HEK293 (cell line): Measurements from ENCODE around the gene TANGO2.

Source experiments
- GLI2 ChIP-seq: fragments of 450-650 bp; formaldehyde crosslinking; IDR thresholded peaks from 2 replicates; pipeline ENCODE4; 2017; ENCODE audit warnings: missing biosample characterization, missing genetic modification characterization, low read depth, borderline replicate concordance
- GLIS2 ChIP-seq: fragments of 450-650 bp; formaldehyde crosslinking; IDR thresholded peaks from 2 replicates; pipeline ENCODE4 v1.5.1; 2016; ENCODE audit warnings: missing biosample characterization, missing genetic modification characterization
- KLF1 ChIP-seq: fragments of 450-650 bp; formaldehyde crosslinking; IDR thresholded peaks from 2 replicates; pipeline ENCODE4 v1.5.1; 2016; ENCODE audit warnings: missing biosample characterization, missing genetic modification characterization
- PATZ1 ChIP-seq: fragments of 450-650 bp; formaldehyde crosslinking; IDR thresholded peaks from 2 replicates; pipeline ENCODE4 v1.5.1; 2016; ENCODE audit warnings: missing biosample characterization, missing genetic modification characterization
- YY2 ChIP-seq: fragments of 450-650 bp; formaldehyde crosslinking; IDR thresholded peaks from 2 replicates; pipeline ENCODE4 v1.5.1; 2016; ENCODE audit warnings: missing biosample characterization, missing genetic modification characterization
- ZBTB1 ChIP-seq: fragments of 450-650 bp; formaldehyde crosslinking; IDR thresholded peaks from 2 replicates; pipeline ENCODE4 v1.5.1; 2016; ENCODE audit warnings: missing biosample characterization, missing genetic modification characterization
- ZBTB20 ChIP-seq: fragments of 450-650 bp; formaldehyde crosslinking; IDR thresholded peaks from 2 replicates; pipeline ENCODE4 v1.5.1; 2016; ENCODE audit warnings: missing biosample characterization, missing genetic modification characterization
- ZFHX2 ChIP-seq: fragments of 450-650 bp; formaldehyde crosslinking; conservative IDR thresholded peaks from 2 replicates; pipeline ENCODE4 v1.5.1; 2016; ENCODE audit warnings: missing biosample characterization, missing genetic modification characterization
- ZNF114 ChIP-seq: fragments of 450-650 bp; formaldehyde crosslinking; IDR thresholded peaks from 2 replicates; pipeline ENCODE4 v1.5.0; 2017; ENCODE audit warnings: missing biosample characterization, missing genetic modification characterization
- ZNF211 ChIP-seq: fragments of 450-650 bp; formaldehyde crosslinking; IDR thresholded peaks from 2 replicates; pipeline ENCODE4 v1.5.1; 2016; ENCODE audit warnings: low read depth, missing biosample characterization, missing genetic modification characterization
- ZNF23 ChIP-seq: fragments of 450-650 bp; formaldehyde crosslinking; IDR thresholded peaks from 2 replicates; pipeline ENCODE4 v1.5.1; 2016; ENCODE audit warnings: missing biosample characterization, missing genetic modification characterization, borderline replicate concordance
- ZNF280D ChIP-seq: fragments of 450-650 bp; formaldehyde crosslinking; IDR thresholded peaks from 2 replicates; pipeline ENCODE4 v1.5.1; 2016; ENCODE audit warnings: missing biosample characterization, missing genetic modification characterization
- ZNF311 ChIP-seq: fragments of 450-650 bp; formaldehyde crosslinking; IDR thresholded peaks from 2 replicates; pipeline ENCODE4 v1.5.1; 2017; ENCODE audit warnings: missing biosample characterization, missing genetic modification characterization, borderline replicate concordance
- ZNF335 ChIP-seq: fragments of 450-650 bp; formaldehyde crosslinking; conservative IDR thresholded peaks from 2 replicates; pipeline ENCODE4 v1.5.1; 2016; ENCODE audit warnings: missing biosample characterization, missing genetic modification characterization
- ZNF362 ChIP-seq: fragments of 450-650 bp; formaldehyde crosslinking; IDR thresholded peaks from 2 replicates; pipeline ENCODE4 v1.5.1; 2016; ENCODE audit warnings: missing biosample characterization, missing genetic modification characterization
- ZNF37A ChIP-seq: fragments of 450-650 bp; IDR thresholded peaks from 2 replicates; pipeline ENCODE4 v1.5.1; 2018; ENCODE audit warnings: missing biosample characterization, missing genetic modification characterization
- ZNF423 ChIP-seq: fragments of 450-650 bp; formaldehyde crosslinking; IDR thresholded peaks from 2 replicates; pipeline ENCODE4 v1.5.1; 2016; ENCODE audit warnings: missing biosample characterization, missing genetic modification characterization
- ZNF600 ChIP-seq: fragments of 450-650 bp; formaldehyde crosslinking; IDR thresholded peaks from 2 replicates; pipeline ENCODE4 v1.5.1; 2016; ENCODE audit warnings: missing biosample characterization, missing genetic modification characterization
- ZNF621 ChIP-seq: fragments of 450-650 bp; formaldehyde crosslinking; IDR thresholded peaks from 2 replicates; pipeline ENCODE4 v1.5.1; 2017; ENCODE audit warnings: missing biosample characterization, missing genetic modification characterization
- ZNF654 ChIP-seq: fragments of 450-650 bp; formaldehyde crosslinking; IDR thresholded peaks from 2 replicates; pipeline ENCODE4 v1.5.1; 2016; ENCODE audit warnings: low read depth, missing biosample characterization, missing genetic modification characterization
- ZNF704 ChIP-seq: fragments of 450-650 bp; formaldehyde crosslinking; IDR thresholded peaks from 2 replicates; pipeline ENCODE4 v1.5.1; 2016; ENCODE audit warnings: missing biosample characterization, missing genetic modification characterization
- ZNF837 ChIP-seq: fragments of 450-650 bp; formaldehyde crosslinking; IDR thresholded peaks from 2 replicates; pipeline ENCODE4 v1.5.1; 2016; ENCODE audit warnings: missing biosample characterization, missing genetic modification characterization
- ZSCAN30 ChIP-seq: fragments of 450-650 bp; IDR thresholded peaks from 2 replicates; pipeline ENCODE4 v1.5.1; 2018; ENCODE audit warnings: missing biosample characterization, mild to moderate bottlenecking, missing genetic modification characterization, moderate library complexity
- ZXDB ChIP-seq: fragments of 450-650 bp; formaldehyde crosslinking; IDR thresholded peaks from 2 replicates; pipeline ENCODE4 v1.5.1; 2016; ENCODE audit warnings: missing biosample characterization, missing genetic modification characterization
- TF ChIP-seq, protein P1 (sequence below): fragments of 450-650 bp; formaldehyde crosslinking; IDR thresholded peaks from 2 replicates; pipeline ENCODE4 v1.5.1; 2016; ENCODE audit warnings: missing biosample characterization, missing genetic modification characterization
- TF ChIP-seq, protein P2 (sequence below): fragments of 450-650 bp; formaldehyde crosslinking; optimal IDR thresholded peaks from 2 replicates; pipeline ENCODE3; 2016; ENCODE audit warnings: missing biosample characterization, mild to moderate bottlenecking, missing genetic modification characterization
- TF ChIP-seq, protein P3 (sequence below): fragments of 450-650 bp; formaldehyde crosslinking; IDR thresholded peaks from 2 replicates; pipeline ENCODE4 v1.5.1; 2016; ENCODE audit warnings: missing biosample characterization, missing genetic modification characterization

TANGO2 gene

GRCh38 chr22:20013382-20013871, 7.5 kb upstream of the TANGO2 start (continued):
- no peak for TF ChIP-seq ZNF114 (tag by site-specific recombination)
- no peak; the same call in 1 of the 2 replicates for TF ChIP-seq GLIS2 (tag by site-specific recombination)
- 0 out of 2 replicates have a peak, but pooled peaks have one; percentile 20 for TF ChIP-seq ZXDB (tag by site-specific recombination)
- TF ChIP-seq ZBTB20 (tag by site-specific recombination): no peak
- TF ChIP-seq ZNF654: peak; percentile 43
- TF ChIP-seq ZNF37A: no peak
- TF ChIP-seq, protein P1, sequence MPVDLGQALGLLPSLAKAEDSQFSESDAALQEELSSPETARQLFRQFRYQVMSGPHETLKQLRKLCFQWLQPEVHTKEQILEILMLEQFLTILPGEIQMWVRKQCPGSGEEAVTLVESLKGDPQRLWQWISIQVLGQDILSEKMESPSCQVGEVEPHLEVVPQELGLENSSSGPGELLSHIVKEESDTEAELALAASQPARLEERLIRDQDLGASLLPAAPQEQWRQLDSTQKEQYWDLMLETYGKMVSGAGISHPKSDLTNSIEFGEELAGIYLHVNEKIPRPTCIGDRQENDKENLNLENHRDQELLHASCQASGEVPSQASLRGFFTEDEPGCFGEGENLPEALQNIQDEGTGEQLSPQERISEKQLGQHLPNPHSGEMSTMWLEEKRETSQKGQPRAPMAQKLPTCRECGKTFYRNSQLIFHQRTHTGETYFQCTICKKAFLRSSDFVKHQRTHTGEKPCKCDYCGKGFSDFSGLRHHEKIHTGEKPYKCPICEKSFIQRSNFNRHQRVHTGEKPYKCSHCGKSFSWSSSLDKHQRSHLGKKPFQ (tag by site-specific recombination): no peak
- no peak for TF ChIP-seq ZNF837 (tag by site-specific recombination)
- no peak for TF ChIP-seq ZNF704 (tag by site-specific recombination)
- TF ChIP-seq ZNF280D: no peak
- TF ChIP-seq, protein P2, sequence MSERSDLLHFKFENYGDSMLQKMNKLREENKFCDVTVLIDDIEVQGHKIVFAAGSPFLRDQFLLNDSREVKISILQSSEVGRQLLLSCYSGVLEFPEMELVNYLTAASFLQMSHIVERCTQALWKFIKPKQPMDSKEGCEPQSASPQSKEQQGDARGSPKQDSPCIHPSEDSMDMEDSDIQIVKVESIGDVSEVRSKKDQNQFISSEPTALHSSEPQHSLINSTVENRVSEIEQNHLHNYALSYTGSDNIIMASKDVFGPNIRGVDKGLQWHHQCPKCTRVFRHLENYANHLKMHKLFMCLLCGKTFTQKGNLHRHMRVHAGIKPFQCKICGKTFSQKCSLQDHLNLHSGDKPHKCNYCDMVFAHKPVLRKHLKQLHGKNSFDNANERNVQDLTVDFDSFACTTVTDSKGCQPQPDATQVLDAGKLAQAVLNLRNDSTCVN: no peak
- TF ChIP-seq ZNF335 (tag by site-specific recombination): 0 out of 2 replicates have a peak, but pooled peaks have one; percentile 14
- no peak for TF ChIP-seq ZNF23 (tag by site-specific recombination)
- no peak for TF ChIP-seq ZNF621 (tag by site-specific recombination)
- TF ChIP-seq ZNF311: no peak
- TF ChIP-seq ZNF423 (tag by site-specific recombination): no peak
- no peak for TF ChIP-seq ZNF362 (tag by site-specific recombination)
- no peak for TF ChIP-seq GLI2 (tag by site-specific recombination)
- TF ChIP-seq ZSCAN30 (tag by site-specific recombination): 0 out of 2 replicates have a peak, but pooled peaks have one; percentile 28
- TF ChIP-seq ZNF211 (tag by site-specific recombination): no peak
- TF ChIP-seq ZNF600 (tag by site-specific recombination): peak; percentile 75
- no peak for TF ChIP-seq ZBTB1 (tag by site-specific recombination)
- no peak for TF ChIP-seq ZFHX2 (tag by site-specific recombination)
- TF ChIP-seq, protein P3, sequence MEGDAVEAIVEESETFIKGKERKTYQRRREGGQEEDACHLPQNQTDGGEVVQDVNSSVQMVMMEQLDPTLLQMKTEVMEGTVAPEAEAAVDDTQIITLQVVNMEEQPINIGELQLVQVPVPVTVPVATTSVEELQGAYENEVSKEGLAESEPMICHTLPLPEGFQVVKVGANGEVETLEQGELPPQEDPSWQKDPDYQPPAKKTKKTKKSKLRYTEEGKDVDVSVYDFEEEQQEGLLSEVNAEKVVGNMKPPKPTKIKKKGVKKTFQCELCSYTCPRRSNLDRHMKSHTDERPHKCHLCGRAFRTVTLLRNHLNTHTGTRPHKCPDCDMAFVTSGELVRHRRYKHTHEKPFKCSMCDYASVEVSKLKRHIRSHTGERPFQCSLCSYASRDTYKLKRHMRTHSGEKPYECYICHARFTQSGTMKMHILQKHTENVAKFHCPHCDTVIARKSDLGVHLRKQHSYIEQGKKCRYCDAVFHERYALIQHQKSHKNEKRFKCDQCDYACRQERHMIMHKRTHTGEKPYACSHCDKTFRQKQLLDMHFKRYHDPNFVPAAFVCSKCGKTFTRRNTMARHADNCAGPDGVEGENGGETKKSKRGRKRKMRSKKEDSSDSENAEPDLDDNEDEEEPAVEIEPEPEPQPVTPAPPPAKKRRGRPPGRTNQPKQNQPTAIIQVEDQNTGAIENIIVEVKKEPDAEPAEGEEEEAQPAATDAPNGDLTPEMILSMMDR (tag by site-specific recombination): peak; percentile 86
- peak; percentile 53 for TF ChIP-seq KLF1 (tag by site-specific recombination)
- peak; percentile 38; the same call in 1 of the 2 replicates for TF ChIP-seq PATZ1 (tag by site-specific recombination)
- no peak for TF ChIP-seq YY2 (tag by site-specific recombination)
